Endometrial microvascular endothelial cells (primary cell): ENCODE data around the gene TRIM62. TPM values are rescaled to one million over a fixed set of nuclear protein-coding genes. Genes with fewer than 3 reads are reported as not detected.

Experiments used
- in situ Hi-C: cut with HindIII; loops from 2 replicates; pipeline ENCODE4 v1.10.0; 2017; ENCODE audit warnings: low sequenced_read_pairs, low pct_unique_long_range_greater_than_20kb; ENCODE audit errors: inconsistent ontology term
- total RNA-seq: library from RNA; depleted of rRNA; stranded (reverse); fragments of >200 nt; gene quantifications from one replicate; pipeline ENCODE4 v1.2.3, GENCODE V29; 2015; ENCODE audit errors: inconsistent ontology term

The TRIM62 gene
- total RNA-seq, 1 donor from 2014 or later: 1.4 TPM

DNA sequence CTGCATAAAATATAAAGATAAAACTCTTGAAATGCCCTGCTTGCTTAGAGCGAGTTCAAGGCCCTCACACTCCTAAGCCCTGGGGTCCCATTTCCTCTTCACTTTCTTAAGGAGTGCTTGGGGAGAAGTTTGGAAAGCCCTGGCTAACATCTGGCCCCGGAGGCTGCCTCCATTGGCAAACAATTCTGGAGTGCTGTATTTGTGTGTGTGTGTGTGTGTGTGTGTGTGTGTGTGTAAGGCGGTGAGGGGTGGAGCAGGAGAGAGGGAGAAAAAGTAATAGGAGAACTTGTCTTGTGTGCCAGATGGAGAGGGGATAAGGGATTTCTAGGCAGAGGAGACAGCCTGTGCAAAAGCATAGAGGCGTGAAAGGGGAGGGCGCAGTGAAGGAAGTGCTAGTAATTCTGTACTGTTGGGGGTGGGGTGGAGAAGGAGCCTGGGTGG lies 578 bp upstream of the TRIM62 start:
- in situ Hi-C loops: no loop called here

DNA sequence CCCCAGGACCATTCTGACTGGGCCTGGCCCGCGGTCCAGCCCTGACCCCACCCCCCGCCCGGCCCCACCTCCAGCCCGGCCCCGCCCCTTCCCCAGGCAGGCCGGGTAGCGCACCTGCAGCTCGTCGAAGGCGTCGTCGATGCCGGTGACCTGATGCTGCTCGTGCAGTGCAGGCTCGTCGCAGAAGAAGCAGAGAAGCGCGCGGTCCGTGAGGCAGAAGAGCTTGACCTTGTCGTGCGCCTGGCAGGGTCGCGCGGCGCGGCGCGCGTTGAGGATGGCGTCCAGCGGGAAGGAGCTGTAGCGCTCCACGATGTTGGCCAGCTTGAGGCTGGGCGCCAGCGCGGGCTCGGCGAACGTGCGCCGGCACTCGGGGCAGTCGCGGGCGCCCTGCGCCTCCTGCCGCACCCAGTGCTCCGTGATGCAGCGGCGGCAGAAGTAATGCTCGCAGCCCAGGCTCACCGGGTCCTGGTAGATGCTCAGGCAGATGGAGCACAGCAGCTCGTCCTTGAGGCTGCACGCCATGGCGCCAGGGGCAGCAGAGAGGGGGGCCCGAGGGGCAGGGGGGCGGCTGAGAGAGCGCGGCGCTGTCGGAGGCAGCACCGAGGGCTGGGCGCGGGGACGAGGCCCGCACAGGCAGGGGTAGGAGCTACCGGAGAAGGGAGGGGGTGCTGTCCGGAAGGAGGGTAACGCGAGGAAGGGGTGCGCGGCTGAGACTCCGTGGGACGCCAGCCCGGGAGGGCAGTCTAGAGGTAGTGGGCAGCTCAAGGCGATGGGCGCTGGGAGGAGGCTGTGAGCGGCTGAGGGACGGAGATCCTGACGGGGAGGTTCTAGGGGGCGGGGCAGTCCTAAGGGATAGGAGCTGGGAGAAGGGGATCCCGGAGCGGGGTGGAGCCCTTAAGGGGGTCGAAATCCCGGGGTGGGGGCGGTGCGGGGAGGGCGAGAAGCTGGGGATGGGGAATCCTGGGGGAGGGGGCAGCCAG lies 642 bp downstream of the TRIM62 start:
- in situ Hi-C loops: no loop called here

DNA sequence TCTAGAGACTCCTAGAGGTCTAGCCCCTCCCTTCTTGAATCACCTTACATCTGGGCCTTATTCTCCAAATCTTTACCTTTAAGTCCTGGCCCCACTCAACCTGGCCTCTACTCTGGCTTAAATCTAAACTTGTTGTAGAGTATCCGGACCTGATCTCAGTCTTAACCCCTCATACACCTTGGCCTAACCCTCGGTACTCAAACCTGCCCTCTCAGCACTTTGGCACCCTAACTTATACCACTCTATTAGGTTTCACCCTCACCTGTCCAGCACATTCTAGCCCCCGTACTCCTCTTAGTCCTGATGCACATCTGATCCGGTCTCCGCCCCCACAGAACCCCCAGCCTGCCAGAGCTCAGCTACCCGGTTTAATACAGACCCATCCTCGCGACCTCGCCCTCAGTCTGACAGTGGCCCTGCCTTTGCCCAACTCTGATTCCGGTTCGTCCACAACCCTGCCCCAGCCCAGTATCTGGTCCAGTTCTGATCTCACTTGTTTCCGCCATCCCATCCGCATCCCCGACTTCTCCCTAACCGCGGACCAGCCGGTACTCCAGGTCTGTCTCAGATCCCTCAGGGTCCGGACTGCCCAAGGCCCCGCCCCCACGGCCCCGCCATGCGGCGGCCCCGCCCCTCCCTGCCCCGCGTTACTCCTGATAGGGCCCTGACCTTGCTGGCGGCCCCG lies 1.5 kb downstream of the TRIM62 start:
- in situ Hi-C loops: no loop called here

DNA sequence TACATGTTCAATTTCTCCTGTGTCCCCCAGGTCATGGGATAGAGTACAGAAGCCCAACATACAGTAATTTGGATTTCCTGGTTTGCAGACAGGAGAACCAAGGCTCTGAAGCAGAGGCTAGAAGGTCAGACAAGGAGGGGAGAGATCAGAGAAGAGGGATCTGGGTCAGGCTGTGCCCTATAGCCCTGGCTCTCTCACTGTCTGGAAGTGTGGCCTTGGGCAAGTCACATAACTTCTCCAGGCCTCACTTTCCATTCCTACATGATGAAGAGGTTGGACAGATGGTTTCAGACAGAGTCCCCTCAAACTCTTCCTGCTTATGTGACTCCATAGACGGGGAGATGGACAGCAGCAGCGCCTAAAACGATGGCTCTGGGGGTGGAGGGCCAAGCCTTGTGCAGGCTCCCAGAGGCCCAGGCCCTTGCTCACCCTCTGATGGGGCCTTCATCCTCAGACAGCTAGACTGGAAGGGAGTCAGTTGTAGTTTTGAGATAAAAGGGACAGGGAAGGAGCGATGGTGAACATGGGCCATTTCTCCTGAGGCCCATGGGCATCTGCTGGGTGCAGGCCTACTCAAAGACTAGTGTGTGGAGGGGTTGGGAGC lies 2.9 kb downstream of the TRIM62 start:
- in situ Hi-C loops: no loop called here

DNA sequence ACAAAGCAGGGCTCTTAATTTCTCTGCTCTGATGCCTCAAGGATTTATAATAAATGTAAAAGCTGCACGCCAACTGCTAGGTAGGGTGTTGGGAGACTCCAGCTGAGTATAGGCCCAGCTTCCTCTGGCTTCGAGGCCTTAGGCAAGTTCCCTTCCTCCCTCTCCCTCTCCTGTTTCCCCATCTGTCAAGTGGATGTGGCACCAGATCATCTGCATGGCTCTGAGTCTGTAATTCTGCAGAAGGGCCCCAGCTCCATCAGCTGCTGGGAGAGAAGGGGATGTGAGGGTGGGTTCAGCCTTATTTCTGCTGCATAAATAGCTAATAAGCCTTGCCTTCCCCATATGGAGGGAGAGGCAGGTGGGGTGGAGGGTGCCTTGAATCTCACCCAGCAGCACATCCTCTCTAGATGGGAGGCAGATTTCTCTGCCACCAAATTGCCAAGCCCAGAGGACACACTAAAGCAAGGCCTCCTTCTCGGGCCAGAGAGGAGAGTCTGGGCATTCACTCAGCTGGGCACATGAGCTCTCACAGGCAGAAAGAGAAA lies 3.8 kb downstream of the TRIM62 start:
- in situ Hi-C loops: no loop called here

DNA sequence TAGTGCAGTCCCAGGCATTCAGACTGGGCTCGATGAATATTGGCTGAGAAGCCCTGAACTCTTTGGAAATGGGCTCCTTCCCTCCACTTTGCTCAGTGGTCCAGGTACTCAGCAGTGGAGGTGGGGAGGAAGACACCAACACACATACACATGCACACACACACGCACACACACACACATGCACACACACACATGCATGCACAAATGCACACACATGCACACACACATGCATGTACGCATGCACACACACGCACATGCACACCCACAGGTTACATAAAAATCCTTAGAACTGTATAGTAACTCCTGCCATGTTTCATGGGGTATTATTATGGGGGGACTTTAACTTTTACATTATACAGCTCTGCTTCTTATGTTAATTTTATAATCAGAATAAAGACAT lies 5.0 kb downstream of the TRIM62 start:
- in situ Hi-C loops: no loop called here

DNA sequence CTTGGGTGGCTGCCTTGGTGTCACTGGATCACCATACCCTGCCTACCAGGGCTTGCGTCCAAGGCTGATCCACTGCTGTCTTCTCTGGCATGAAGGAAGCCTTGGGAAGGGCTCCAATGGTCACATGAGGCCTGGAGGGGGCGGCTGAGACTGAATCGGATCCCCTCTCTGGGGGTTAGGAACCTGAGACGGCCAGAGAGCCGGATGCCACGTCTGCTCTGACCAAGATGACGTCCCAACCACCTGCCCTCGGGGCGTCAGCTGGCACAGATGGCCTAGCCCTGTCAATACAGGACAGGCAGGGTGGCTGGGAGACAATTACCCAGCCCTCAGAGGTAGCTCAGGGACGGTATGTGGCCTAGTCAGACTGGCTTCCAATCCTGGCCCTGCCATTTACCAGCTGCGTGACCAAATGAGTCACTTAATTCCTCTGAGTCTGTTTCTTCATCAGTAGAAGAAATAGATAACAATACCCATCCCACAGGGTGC lies 5.4 kb downstream of the TRIM62 start:
- in situ Hi-C loops: no loop called here

DNA sequence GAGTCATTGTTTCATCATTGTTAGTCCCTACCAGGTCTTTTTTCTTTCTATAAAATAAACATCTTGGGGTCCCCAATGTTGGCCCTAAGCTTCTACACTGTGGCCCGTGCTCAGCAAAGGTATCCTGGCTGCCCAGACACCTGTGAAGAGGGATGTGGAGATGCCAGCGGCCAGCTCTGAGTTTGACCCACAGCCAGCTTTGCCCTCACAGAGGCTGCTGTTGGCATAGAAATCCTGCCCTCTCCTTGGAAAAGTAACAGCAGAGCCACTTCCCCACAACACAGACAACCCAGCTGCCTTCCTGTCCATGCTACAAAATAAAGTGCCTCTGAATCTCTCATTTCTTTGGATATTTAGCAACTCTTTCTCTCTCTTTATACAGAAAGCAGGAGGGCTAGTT lies 6.0 kb downstream of the TRIM62 start:
- in situ Hi-C loops: no loop called here

DNA sequence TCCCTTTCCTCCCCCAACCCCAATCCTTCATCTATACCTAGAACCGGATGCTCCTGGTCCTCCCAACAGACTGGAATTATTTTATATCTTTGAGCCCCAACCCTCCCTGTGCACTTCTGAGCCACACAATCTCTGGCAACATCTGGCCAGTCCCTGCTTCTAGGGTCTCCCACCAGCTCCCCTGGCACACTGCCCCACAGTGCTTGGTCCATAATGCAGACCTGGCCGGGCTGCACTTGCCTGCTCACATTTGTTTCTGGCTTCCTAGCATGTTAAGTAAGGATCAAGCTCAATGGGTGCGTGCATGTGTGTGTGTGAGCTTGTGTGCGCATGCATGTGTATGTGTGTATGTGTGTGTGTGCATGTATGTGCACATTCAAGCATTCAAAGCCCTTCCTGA lies 8.8 kb downstream of the TRIM62 start:
- in situ Hi-C loops: no loop called here

DNA sequence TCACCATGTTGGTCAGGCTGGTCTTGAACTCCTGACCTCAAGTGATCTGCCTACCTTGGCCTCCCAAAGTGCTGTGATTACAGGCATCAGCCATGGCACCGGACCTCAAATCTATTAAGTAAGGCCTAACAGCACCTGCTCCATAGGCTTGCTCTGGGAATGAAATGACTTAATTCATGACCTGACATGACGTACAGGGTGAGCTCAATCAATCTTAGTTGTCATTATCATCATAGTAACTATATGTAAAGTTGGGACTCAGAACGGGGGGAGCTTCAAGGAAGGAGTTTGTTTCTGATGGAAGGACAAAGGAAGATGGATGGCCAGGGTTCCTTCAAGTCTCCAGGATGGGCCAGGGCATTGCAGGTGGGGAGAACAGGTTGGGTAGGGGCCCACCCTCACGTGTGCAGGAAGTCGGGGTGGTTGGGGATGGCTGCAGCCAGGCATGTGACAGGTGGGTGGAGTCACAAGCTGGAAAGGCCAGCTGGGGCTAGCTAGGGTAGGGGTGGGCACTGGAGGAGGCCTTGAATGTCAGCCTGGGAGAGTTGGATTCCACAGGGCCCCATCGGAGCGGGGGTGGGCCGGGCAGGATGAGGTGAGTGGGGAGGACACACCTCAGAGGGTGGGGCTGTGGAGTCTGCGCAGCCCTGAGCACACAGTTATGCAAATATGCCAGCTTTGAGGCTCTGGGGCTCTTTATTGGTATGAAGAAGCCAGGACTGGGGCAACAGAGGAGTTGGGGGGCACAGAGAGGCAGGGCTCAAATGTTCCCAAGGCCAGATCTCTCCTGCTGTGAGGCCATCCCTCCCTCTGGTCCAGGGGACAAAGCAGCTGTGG lies 9.6 kb downstream of the TRIM62 start:
- in situ Hi-C loops: no loop called here

DNA sequence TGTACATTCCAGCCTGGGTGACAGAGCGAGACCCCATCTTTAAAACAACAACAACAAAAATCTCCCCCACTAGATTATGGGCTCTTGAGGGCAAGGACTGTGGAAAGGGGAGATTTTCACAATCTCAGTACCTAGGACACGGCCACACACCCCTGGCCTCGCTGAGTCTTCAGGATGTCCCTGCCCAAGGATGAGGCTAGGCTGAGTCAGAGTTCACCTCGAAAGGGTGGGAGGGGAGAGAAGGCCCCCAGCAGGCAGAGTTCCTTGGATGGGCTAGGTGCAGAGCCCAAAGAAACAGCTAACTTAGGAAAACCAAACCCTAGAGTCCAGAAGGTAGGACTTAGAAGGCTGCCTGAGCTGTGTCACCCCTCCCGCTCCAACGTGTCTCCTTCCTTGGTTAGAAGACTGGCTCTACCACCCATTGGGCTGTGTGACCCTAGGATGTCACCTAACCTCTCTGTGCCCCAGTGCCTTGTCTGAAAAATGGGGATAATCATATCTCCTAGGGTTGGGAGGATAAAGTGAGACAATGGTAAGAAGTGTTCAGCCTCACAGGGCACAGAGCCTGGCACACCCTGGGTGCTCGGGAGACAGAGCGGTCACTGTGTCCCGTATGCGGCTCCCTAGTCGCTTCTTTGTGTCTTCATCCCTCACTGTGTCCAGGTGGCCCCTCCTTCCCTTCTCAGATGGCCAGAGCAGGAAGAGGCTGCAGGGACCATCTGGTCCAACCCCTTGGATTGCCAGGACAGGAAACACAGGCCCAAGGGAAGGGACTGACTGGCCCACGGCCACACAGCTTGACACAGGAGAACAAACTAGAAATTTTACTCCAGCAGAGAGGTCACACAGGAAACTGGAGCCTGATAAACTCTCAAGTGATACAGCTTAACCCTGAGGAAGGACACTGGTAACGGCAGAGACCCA lies 11.2 kb downstream of the TRIM62 start:
- in situ Hi-C loops: no loop called here

DNA sequence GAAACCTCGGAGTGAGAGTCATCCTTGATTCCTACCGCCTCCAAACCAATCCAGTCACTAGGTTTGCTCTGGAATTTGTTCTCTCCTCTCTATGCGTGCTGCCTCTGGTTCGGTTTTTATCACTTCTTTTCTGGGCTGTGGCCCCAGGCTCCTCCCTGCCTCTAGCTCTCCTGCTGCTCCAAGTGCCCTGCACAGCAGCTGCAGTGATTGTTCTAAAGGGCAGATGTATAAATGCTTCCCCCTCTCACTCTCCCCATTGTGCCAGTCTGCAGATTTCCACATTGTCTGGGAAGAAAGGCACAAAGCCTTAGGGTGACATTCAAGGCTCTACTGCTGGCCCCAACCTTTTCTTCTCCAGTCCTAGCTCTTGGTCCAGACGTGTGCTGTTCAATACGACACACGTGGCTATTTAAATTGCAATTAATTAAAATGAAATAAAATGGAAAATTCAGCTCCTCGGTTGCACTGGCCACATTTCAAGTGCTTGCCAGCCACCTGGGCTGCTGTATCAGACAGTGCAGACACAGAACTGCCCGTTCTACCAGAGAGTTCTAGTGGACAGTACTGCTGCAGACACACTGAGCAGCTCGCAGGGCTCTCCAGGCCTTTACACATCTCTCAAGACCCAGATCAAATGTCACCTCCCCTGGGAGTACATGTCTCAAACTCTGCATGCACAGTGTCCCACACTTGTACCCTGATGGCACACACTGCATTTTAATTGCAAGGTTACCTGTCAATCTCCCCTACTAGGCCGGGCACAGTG lies 12.4 kb downstream of the TRIM62 start:
- in situ Hi-C loops: no loop called here

DNA sequence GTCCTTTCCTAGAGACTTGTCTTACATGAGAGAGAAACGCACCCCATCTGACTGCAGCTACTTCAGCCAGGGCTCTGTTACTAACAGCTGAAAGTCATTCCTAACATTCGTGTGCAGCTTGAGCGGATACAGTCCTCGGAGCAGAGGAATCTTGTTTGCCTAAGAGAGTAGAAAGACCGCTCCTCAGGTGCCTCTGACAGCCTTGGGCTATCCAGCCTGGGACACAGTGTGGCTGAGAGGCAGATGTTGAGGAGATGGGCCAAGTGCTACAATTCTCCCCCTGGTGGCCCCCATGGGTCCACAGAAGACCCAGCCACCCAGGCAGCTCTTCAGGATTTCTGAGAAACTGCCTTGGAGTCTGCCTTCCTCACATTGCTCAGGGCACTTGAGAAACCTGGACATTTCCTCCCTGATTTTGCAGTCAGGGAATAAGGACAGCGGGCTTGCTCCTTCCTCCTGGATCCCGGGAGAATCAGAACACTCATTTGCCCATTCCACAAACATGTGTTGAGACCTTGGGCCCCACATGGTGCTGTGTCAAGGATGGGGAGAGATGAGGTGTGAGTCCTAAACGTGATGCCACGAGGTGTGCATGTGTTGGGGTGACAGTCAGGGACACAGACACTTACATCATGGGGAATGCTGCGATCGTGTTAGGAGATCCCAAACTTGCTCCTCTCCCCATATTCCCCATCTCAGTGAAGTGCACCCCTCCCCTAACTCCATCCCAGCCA lies 13.1 kb downstream of the TRIM62 start:
- in situ Hi-C loops: no loop called here

DNA sequence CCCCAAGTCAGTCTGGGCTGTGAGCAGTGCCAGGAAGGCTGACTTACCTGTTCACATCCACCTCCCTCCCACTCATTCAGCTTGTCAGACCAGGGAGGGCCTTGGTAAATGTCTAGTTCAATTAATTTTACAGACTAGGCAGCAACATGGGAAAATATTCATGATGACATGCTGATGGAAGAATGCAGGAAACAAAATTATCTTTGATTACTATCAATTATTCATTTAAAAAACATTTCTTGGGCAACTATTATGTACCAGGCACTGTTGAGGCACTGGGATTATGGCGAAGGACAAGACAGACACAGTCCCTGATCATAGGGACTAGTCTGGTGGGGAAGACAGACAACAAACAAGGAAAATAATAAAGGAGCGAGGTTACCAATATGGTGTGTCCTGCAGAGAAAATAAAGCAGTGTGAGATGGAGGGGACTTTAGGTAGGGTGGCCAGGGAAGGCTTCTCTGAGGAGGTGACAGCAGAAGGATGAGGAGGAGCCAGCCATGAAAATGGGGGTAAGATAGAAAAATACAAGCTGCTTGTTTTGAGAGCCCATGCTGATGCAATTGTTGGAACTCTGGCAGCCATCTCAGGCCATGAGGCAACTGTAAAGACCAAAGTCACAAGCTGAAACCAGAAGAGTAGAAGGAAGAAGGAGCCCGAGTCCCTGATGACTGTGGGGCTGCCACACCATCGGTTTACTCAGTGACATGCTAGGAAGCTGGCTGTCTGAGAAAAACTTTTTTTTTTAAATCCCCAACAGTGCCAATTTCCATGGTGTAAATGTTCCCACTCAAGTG lies 14.0 kb downstream of the TRIM62 start:
- in situ Hi-C loops: no loop called here

DNA sequence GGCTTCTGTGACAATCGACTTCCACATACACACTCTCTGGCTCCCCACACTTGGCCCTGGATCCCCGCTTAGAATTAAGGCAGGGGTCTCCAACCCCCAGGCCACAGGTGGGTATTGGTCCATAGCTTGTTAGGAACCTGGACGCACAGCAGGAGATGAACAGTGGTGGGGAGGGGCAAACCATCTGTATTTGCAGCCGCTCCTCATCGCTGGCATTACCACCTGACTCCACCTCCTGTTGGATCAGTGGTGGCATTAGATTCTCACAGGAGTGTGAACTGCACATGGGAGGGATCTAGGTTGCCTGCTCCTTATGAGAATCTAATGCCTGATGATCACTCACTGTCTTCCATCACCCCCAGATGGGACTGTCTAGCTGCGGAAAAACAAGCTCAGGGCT lies 16.0 kb downstream of the TRIM62 start:
- in situ Hi-C loops: no loop called here
